Prostate gland (tissue), 2 donors: ENCODE measurements around the gene CLDN22. TPM values are rescaled to one million over a fixed set of nuclear protein-coding genes. Genes with fewer than 3 reads are reported as not detected.
"Not testable (repeated sequence)": the region's sequence is repeated elsewhere in the genome, so short reads cannot be mapped to it uniquely, and the experiment has no call there.

ENCODE experiments used
- DNase-seq: peaks from one replicate; pipeline ENCODE4 v3.0.0-alpha.2; 2019; ENCODE audit warnings: low spot score
- H3K27ac ChIP-seq, 2 donors: fragments of 200-600 bp; sonication (generic); 2 replicates each; pipeline ENCODE4 v1.5.1; 2017 to 2019
- H3K27me3 ChIP-seq: fragments of 200-600 bp; sonication (generic); replicated peaks from 2 replicates; pipeline ENCODE4 v1.5.1; 2019; ENCODE audit not compliant: insufficient read depth
- H3K36me3 ChIP-seq, 2 donors: fragments of 200-600 bp; sonication (generic); 1 replicate in 1 of 2; 2 replicates in 1 of 2; pipeline versions ENCODE4 v1.5.1 to v1.8.1; 2017 to 2019
- H3K4me1 ChIP-seq: fragments of 200-600 bp; sonication (generic); replicated peaks from 2 replicates; pipeline ENCODE4 v1.5.1; 2019
- H3K4me3 ChIP-seq, 2 donors: fragments of 200-600 bp; sonication (generic); 2 replicates each; pipeline ENCODE4 v1.5.1; 2017 to 2019
- H3K9me3 ChIP-seq: fragments of 200-600 bp; sonication (generic); 2 replicates; pipeline ENCODE4 v1.5.1; 2017
- POLR2A ChIP-seq: fragments of 450-650 bp; IDR thresholded peaks from one replicate; pipeline ENCODE4 v1.6.1; 2016; ENCODE audit warnings: antibody characterized with exemption, mild to moderate bottlenecking
- POLR2AphosphoS5 ChIP-seq: sonication (generic); formaldehyde crosslinking; IDR thresholded peaks from one replicate; pipeline ENCODE4 v1.6.1; 2017; ENCODE audit warnings: antibody characterized with exemption
- WGBS: methylation state at CpG from one replicate; pipeline ENCODE4 v1.1.5; 2018; 5-methylcytosine and 5-hydroxymethylcytosine counted together
- intact Hi-C: fragments of 100-400 bp; cut with DNase I; formaldehyde crosslinking; loops from one replicate; pipeline ENCODE4 v1.14.2; 2022
- total RNA-seq, 2 donors: library from RNA; depleted of rRNA; stranded (reverse); fragments of >200 nt; gene quantifications; one replicate each; pipeline ENCODE4 v1.1.0, GENCODE V29; 2016
- TF ChIP-seq, protein P1 (sequence below), 4 experiments: fragments of 200-600 bp in 2 of 4; fragments of 450-650 bp in 2 of 4; sonication (generic) in 2 of 4; IDR thresholded peaks; 1 replicate in 3 of 4; 2 replicates in 1 of 4; pipeline ENCODE4 v1.5.1; 2016 to 2019; ENCODE audit warnings: antibody characterized with exemption in 4 of 4, mild to moderate bottlenecking in 2 of 4, moderate library complexity in 2 of 4

CLDN22 gene
- total RNA-seq, 2 donors from 2014 or later: not detected

DNA sequence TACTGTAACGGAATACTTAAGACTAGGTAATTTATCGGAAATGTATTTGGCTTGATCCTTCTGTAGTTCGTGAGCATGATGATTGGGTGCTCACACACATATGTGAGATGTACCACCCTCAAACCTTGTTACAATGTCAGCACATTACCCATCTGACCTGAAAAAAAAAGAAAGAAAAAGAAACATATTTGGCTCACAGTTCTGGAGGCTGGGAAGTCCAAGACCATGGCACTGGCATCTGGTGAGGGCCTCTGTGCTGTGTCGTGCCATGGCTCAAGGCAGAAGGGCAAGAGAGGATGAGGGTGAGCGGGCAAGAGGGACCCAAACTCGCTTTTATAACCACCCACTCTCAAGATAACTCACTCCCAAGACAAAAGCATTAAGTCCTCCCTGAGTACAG lies 9.2 kb upstream of the CLDN22 start:
- WGBS: 80% methylated on average over 6 of the region's 6 CpGs
- intact Hi-C loops: no loop called here

DNA sequence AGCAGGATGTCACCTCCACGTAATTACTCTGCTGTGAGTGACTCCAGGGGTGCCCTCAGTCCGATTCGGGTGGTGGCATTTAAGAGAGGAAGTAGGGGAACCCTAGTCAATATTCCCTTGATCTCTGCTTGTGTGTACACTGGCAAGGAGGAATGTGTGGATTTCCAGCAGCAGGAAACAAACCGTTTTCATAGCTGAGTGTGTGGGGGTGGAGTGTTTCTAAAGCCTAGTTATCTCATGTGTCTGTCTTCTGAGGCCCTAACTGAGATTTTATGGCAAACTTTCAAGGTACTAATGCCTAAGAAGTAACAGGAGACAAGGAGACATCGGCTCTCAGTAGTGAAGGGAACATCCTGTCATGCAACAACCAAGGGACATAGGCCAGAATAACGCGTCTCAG lies 8.8 kb upstream of the CLDN22 start:
- TF ChIP-seq POLR2AphosphoS5: no peak
- TF ChIP-seq POLR2A: no peak
- TF ChIP-seq, protein P1, sequence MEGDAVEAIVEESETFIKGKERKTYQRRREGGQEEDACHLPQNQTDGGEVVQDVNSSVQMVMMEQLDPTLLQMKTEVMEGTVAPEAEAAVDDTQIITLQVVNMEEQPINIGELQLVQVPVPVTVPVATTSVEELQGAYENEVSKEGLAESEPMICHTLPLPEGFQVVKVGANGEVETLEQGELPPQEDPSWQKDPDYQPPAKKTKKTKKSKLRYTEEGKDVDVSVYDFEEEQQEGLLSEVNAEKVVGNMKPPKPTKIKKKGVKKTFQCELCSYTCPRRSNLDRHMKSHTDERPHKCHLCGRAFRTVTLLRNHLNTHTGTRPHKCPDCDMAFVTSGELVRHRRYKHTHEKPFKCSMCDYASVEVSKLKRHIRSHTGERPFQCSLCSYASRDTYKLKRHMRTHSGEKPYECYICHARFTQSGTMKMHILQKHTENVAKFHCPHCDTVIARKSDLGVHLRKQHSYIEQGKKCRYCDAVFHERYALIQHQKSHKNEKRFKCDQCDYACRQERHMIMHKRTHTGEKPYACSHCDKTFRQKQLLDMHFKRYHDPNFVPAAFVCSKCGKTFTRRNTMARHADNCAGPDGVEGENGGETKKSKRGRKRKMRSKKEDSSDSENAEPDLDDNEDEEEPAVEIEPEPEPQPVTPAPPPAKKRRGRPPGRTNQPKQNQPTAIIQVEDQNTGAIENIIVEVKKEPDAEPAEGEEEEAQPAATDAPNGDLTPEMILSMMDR (IDR thresholded peaks at IDR 0.05): no peak
- WGBS: 28% methylated on average over 7 of the region's 7 CpGs
- no peak overlapping the region for H3K4me3 ChIP-seq
- H3K27ac ChIP-seq: no peak overlapping the region
- H3K9me3 ChIP-seq: no peaks in the 10 kb centered on the region
- H3K36me3 ChIP-seq: no peaks in the 10 kb centered on the region
- H3K4me1 ChIP-seq: no peaks in the 10 kb centered on the region
- no peak for DNase-seq
- intact Hi-C loops: no loop called here
- no peaks in the 10 kb centered on the region for H3K27me3 ChIP-seq

More for the DNA sequence above, 9.2 kb upstream of the CLDN22 start:
- no peaks in the 10 kb centered on the region for H3K9me3 ChIP-seq
- no peak for DNase-seq
- H3K27ac ChIP-seq: no peak overlapping the region
- H3K36me3 ChIP-seq: no peaks in the 10 kb centered on the region
- H3K4me1 ChIP-seq: no peaks in the 10 kb centered on the region
- TF ChIP-seq, protein P1 (IDR thresholded peaks at IDR 0.05): no peak
- no peak for TF ChIP-seq POLR2AphosphoS5
- TF ChIP-seq POLR2A: no peak
- no peaks in the 10 kb centered on the region for H3K27me3 ChIP-seq
- no peak overlapping the region for H3K4me3 ChIP-seq

GRCh38 chr4:183327827-183328226 lies 7.8 kb upstream of the CLDN22 start:
- DNase-seq: no peak
- no peaks in the 10 kb centered on the region for H3K27me3 ChIP-seq
- H3K4me3 ChIP-seq: no peak overlapping the region
- no peaks in the 10 kb centered on the region for H3K9me3 ChIP-seq
- H3K27ac ChIP-seq: no peak overlapping the region
- no peaks in the 10 kb centered on the region for H3K4me1 ChIP-seq
- intact Hi-C loops: no loop called here
- TF ChIP-seq POLR2A (no peak), POLR2AphosphoS5 (no peak)
- TF ChIP-seq, protein P1 (IDR thresholded peaks at IDR 0.05): no peak
- H3K36me3 ChIP-seq: no peaks in the 10 kb centered on the region
- WGBS: 90% methylated on average over 7 of the region's 7 CpGs

- Histone ChIP-seq H3K4me1 (no peaks in the 10 kb centered on the region), H3K4me3 (no peak overlapping the region), H3K27ac (no peak overlapping the region), H3K36me3 (no peaks in the 10 kb centered on the region), H3K27me3 (no peaks in the 10 kb centered on the region), H3K9me3 (no peaks in the 10 kb centered on the region)
- no peak for DNase-seq
- intact Hi-C loops: no loop called here
- TF ChIP-seq POLR2A (no peak), POLR2AphosphoS5 (no peak)
- TF ChIP-seq, protein P1 (IDR thresholded peaks at IDR 0.05): no peak
- 89% methylated on average over 2 of the region's 2 CpGs for WGBS
Measured at GRCh38 chr4:183326853-183327252, 6.8 kb upstream of the CLDN22 start.

GRCh38 chr4:183326387-183326786 lies 6.3 kb upstream of the CLDN22 start:
- DNase-seq, H3K4me3 ChIP-seq, H3K9me3 ChIP-seq, H3K27me3 ChIP-seq, H3K4me1 ChIP-seq, H3K27ac ChIP-seq, intact Hi-C loops, H3K36me3 ChIP-seq: not testable (repeated sequence)
- WGBS: 88% methylated on average over 6 of the region's 6 CpGs
